Gastroesophageal sphincter (tissue), 4 donors: Measurements from ENCODE around the gene WWC1. TPM values are rescaled to one million over a fixed set of nuclear protein-coding genes. Genes with fewer than 3 reads are reported as not detected.

Source experiments
- ATAC-seq: fragments of 150-250 bp; one replicate; pipeline ENCODE4 v1.9.1; 2016; ENCODE audit warnings: mild to moderate bottlenecking, moderate library complexity
- H3K27ac ChIP-seq, 4 donors: fragments of 200-600 bp; sonication (generic) in 3 of 4; 1 replicate in 3 of 4; 2 replicates in 1 of 4; pipeline ENCODE4 v1.5.1; 2016 to 2019
- H3K27me3 ChIP-seq: fragments of 200-600 bp; sonication (generic); one replicate; pipeline ENCODE4 v1.5.1; 2019
- H3K36me3 ChIP-seq, 2 donors: fragments of 200-600 bp; sonication (generic); one replicate each; pipeline ENCODE4 v1.5.1; 2019; ENCODE audit warnings: control low read depth in 1 of 2
- H3K4me1 ChIP-seq, 3 donors: fragments of 200-600 bp; sonication (generic); 1 replicate in 2 of 3; 2 replicates in 1 of 3; pipeline ENCODE4 v1.5.1; 2016 to 2019; ENCODE audit warnings: control low read depth in 2 of 3
- H3K4me3 ChIP-seq, 2 donors: fragments of 200-600 bp; sonication (generic); one replicate each; pipeline ENCODE4 v1.5.1; 2019; ENCODE audit warnings: mild to moderate bottlenecking in 1 of 2, moderate library complexity in 1 of 2
- H3K9me3 ChIP-seq, 3 donors: fragments of 200-600 bp; sonication (generic); one replicate each; pipeline ENCODE4 v1.5.1; 2017 to 2019; ENCODE audit warnings: control low read depth in 2 of 3
- EP300 ChIP-seq: sonication (generic); formaldehyde crosslinking; IDR thresholded peaks from one replicate; pipeline ENCODE4 v1.6.1; 2017; ENCODE audit warnings: antibody characterized with exemption, mild to moderate bottlenecking
- POLR2A ChIP-seq, 2 donors: fragments of 450-650 bp; IDR thresholded peaks; one replicate each; pipeline ENCODE4 v1.6.1; 2017; ENCODE audit warnings: antibody characterized with exemption in 2 of 2, mild to moderate bottlenecking in 2 of 2, moderate library complexity in 1 of 2
- POLR2AphosphoS5 ChIP-seq: sonication (generic); formaldehyde crosslinking; IDR thresholded peaks from one replicate; pipeline ENCODE4 v1.6.1; 2017; ENCODE audit warnings: antibody characterized with exemption
- WGBS, 2 donors: methylation state at CpG; one replicate each; pipeline ENCODE4 v1.1.5; 2018; ENCODE audit warnings: low coverage in 1 of 2; 5-methylcytosine and 5-hydroxymethylcytosine counted together
- total RNA-seq, 4 donors: library from RNA; depleted of rRNA; stranded (reverse); fragments of >200 nt; gene quantifications; one replicate each; pipeline ENCODE4 v1.1.0, GENCODE V29; 2016
- TF ChIP-seq, protein P1 (sequence below), 4 experiments: fragments of 200-600 bp in 2 of 4; fragments of 450-650 bp in 2 of 4; sonication (generic) in 1 of 4; IDR thresholded peaks; one replicate each; pipeline ENCODE4 v1.5.1; 2017 to 2019; ENCODE audit warnings: antibody characterized with exemption in 4 of 4, mild to moderate bottlenecking in 2 of 4, moderate library complexity in 2 of 4

Gene WWC1
- total RNA-seq, 4 donors from 2014 or later, result 0.67 to 6.9 (median 3.8) TPM

GRCh38 chr5:168471785-168472184 lies 180.3 kb downstream of the WWC1 start:
- no peak for TF ChIP-seq EP300
- no peaks in the 10 kb centered on the region for H3K36me3 ChIP-seq
- ATAC-seq, result no peak
- no peaks in the 10 kb centered on the region for H3K27me3 ChIP-seq
- H3K4me3 ChIP-seq, result no peak overlapping the region
- no peaks in the 10 kb centered on the region for H3K9me3 ChIP-seq
- H3K27ac ChIP-seq, result no peak overlapping the region
- H3K4me1 ChIP-seq, result no peaks in the 10 kb centered on the region
- 80 to 100% methylated on average over 1 to 3 of the region's 4 CpGs for WGBS, 2 donors

DNA sequence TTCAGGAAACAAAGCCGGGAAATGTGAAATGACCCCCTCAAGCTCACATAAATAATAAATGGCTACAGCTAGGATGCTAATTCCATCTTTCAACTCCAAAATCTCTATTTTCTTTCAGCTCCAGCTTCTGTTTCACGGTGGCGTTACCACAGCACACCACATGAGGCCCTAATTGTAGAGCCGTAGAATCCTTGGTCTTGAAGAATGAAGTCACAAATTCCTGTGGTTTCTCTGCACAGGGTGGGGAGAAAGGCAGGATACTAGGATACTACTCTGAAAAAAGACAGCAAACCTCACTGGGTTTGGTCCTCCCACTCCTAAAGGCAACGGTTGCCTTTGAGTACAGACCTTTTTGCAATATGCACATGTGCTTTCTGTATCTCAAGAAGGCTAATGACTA lies 180.9 kb downstream of the WWC1 start:
- no peaks in the 10 kb centered on the region for H3K27me3 ChIP-seq
- no peak for TF ChIP-seq POLR2A (IDR thresholded peaks at IDR 0.05)
- TF ChIP-seq, protein P1, sequence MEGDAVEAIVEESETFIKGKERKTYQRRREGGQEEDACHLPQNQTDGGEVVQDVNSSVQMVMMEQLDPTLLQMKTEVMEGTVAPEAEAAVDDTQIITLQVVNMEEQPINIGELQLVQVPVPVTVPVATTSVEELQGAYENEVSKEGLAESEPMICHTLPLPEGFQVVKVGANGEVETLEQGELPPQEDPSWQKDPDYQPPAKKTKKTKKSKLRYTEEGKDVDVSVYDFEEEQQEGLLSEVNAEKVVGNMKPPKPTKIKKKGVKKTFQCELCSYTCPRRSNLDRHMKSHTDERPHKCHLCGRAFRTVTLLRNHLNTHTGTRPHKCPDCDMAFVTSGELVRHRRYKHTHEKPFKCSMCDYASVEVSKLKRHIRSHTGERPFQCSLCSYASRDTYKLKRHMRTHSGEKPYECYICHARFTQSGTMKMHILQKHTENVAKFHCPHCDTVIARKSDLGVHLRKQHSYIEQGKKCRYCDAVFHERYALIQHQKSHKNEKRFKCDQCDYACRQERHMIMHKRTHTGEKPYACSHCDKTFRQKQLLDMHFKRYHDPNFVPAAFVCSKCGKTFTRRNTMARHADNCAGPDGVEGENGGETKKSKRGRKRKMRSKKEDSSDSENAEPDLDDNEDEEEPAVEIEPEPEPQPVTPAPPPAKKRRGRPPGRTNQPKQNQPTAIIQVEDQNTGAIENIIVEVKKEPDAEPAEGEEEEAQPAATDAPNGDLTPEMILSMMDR (IDR thresholded peaks at IDR 0.05), result no peak
- no peak for TF ChIP-seq POLR2AphosphoS5
- TF ChIP-seq EP300, result no peak
- no peaks in the 10 kb centered on the region for H3K9me3 ChIP-seq
- no peak for ATAC-seq
- 61 to 79% methylated on average over 5 of the region's 5 CpGs for WGBS, 2 donors
- no peaks in the 10 kb centered on the region for H3K4me1 ChIP-seq
- no peaks in the 10 kb centered on the region for H3K36me3 ChIP-seq
- no peak overlapping the region for H3K27ac ChIP-seq
- H3K4me3 ChIP-seq, result no peak overlapping the region

DNA sequence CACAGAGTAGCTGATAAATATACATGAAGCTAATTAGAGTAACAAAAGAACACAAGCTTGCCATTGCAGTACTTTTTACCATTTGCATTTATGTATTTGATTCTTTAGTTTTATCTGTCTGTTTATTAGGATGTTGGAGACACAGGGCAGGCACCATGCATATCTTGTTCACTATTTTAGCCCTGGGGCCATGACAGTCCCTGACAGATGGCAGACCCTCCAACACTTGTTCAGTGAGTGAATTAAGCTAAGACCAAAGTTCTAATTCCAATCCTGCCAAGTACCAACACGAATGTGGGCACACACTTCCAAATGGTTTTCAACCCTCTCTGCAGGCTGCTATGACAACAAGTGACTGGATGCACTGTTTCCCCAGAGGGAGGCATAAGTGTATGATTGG lies 182.9 kb downstream of the WWC1 start:
- H3K27me3 ChIP-seq, result no peaks in the 10 kb centered on the region
- no peaks in the 10 kb centered on the region for H3K4me1 ChIP-seq
- ATAC-seq, result no peak
- H3K36me3 ChIP-seq, result no peaks in the 10 kb centered on the region
- no peak overlapping the region for H3K4me3 ChIP-seq
- no peak overlapping the region for H3K27ac ChIP-seq
- no peak for TF ChIP-seq EP300
- no peak for TF ChIP-seq POLR2AphosphoS5
- TF ChIP-seq POLR2A (IDR thresholded peaks at IDR 0.05), result no peak
- TF ChIP-seq, protein P1 (IDR thresholded peaks at IDR 0.05), result no peak
- 40 to 55% methylated on average over 1 of the region's 1 CpG for WGBS, 2 donors
- H3K9me3 ChIP-seq, result no peaks in the 10 kb centered on the region

GRCh38 chr5:168477060-168477459 lies 185.6 kb downstream of the WWC1 start:
- no peak overlapping the region for H3K27ac ChIP-seq
- H3K9me3 ChIP-seq, result no peaks in the 10 kb centered on the region
- H3K4me3 ChIP-seq, result no peak overlapping the region
- H3K36me3 ChIP-seq, result no peaks in the 10 kb centered on the region
- no peaks in the 10 kb centered on the region for H3K27me3 ChIP-seq
- ATAC-seq, result no peak
- no peak for TF ChIP-seq POLR2A (IDR thresholded peaks at IDR 0.05)
- H3K4me1 ChIP-seq, result no peaks in the 10 kb centered on the region
- WGBS, 2 donors, result 49% methylated on average over 6 of the region's 7 CpGs

DNA sequence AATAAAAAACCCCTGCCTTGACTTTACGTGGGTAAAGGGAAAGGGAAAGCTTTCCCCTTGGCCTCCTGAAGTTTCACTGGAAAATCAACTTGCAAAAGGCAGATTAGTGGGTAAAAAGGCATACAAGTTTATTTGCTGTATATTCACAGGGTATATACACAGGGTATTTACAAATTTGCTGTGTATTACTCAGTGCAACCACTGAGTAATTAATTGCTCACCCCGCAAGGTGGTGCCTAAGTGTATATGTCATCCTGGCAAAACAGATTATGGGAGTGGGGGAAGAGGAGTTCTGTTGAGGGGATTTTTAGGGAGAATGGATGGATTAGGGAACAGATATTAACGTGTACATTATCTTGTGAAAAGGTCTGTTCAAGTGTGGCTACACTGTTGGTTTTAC lies 187.7 kb downstream of the WWC1 start:
- no peak overlapping the region for H3K4me3 ChIP-seq
- no peaks in the 10 kb centered on the region for H3K27me3 ChIP-seq
- no peak for ATAC-seq
- H3K27ac ChIP-seq, result no peak overlapping the region
- TF ChIP-seq POLR2AphosphoS5 (no peak), EP300 (no peak), POLR2A (IDR thresholded peaks at IDR 0.05) (no peak)
- TF ChIP-seq, protein P1 (IDR thresholded peaks at IDR 0.05), result no peak
- WGBS, 2 donors, result 72 to 92% methylated on average over 3 of the region's 3 CpGs
- H3K4me1 ChIP-seq, result no peaks in the 10 kb centered on the region
- no peaks in the 10 kb centered on the region for H3K36me3 ChIP-seq
- no peaks in the 10 kb centered on the region for H3K9me3 ChIP-seq

DNA sequence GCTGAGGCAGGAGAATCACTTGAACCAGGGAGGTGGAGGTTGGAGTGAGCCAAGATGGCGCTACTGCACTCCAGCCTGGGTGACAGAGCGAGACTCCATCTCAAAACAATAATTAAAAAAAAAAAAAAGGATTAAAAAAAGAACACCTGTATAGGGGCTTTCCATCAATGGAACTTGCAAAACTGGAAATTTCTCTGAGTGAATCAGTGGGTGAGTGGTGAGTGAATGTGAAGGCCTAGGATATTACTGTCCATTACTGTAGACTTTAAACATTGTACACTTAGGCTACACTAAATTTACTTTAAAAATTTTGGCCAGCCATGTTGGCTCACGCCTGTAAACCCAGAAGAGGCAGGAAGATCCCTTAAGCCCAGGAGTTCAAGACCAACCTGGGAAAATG lies 189.2 kb downstream of the WWC1 start:
- Histone ChIP-seq H3K4me3 (no peak overlapping the region), H3K9me3 (no peaks in the 10 kb centered on the region), H3K27me3 (no peaks in the 10 kb centered on the region), H3K27ac (no peak overlapping the region), H3K4me1 (no peaks in the 10 kb centered on the region), H3K36me3 (no peaks in the 10 kb centered on the region)
- no peak for ATAC-seq
- no peak for TF ChIP-seq POLR2AphosphoS5
- TF ChIP-seq, protein P1 (IDR thresholded peaks at IDR 0.05), result no peak
- no peak for TF ChIP-seq POLR2A (IDR thresholded peaks at IDR 0.05)
- TF ChIP-seq EP300, result no peak
- 81 to 100% methylated on average over 1 of the region's 3 CpGs for WGBS, 2 donors
